22Rv1 (cell line): Measurements from ENCODE around the gene ADAMTS3.

Source experiments
- H3K27ac ChIP-seq: fragments of 450-650 bp; 2 replicates; pipeline ENCODE4 v1.5.1; 2017
- ZFX ChIP-seq: fragments of 450-650 bp; IDR thresholded peaks from 2 replicates; pipeline ENCODE4 v1.6.1; 2017; ENCODE audit warnings: antibody characterized with exemption, borderline replicate concordance
- TF ChIP-seq, protein P1 (sequence below): fragments of 450-650 bp; IDR thresholded peaks from 2 replicates; pipeline ENCODE4 v1.5.1; 2017; ENCODE audit warnings: mild to moderate bottlenecking

ADAMTS3 gene

DNA sequence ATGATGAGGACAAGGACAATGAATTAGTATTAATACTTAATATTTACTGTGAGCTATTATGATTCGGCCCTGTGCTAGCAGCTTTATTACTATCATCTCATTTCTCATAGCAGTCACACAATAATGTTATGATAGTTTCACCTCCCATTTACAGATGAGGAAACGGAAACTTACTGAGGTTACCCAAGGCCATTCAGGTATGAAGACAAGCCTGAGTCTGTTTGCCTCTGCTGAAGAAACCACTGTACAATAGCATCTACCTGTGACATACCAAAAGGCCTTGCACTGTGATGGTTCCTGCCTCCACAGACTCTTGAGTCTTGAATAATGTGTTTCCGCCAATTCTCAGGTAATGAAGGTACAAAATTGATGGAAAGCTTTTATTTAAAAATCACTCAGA lies 288.8 kb downstream of the ADAMTS3 start:
- TF ChIP-seq ZFX: no peak
- TF ChIP-seq, protein P1, sequence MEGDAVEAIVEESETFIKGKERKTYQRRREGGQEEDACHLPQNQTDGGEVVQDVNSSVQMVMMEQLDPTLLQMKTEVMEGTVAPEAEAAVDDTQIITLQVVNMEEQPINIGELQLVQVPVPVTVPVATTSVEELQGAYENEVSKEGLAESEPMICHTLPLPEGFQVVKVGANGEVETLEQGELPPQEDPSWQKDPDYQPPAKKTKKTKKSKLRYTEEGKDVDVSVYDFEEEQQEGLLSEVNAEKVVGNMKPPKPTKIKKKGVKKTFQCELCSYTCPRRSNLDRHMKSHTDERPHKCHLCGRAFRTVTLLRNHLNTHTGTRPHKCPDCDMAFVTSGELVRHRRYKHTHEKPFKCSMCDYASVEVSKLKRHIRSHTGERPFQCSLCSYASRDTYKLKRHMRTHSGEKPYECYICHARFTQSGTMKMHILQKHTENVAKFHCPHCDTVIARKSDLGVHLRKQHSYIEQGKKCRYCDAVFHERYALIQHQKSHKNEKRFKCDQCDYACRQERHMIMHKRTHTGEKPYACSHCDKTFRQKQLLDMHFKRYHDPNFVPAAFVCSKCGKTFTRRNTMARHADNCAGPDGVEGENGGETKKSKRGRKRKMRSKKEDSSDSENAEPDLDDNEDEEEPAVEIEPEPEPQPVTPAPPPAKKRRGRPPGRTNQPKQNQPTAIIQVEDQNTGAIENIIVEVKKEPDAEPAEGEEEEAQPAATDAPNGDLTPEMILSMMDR: no peak
- 0 out of 2 replicates have a peak overlapping the region, but pooled peaks have one; percentile 27 for H3K27ac ChIP-seq

DNA sequence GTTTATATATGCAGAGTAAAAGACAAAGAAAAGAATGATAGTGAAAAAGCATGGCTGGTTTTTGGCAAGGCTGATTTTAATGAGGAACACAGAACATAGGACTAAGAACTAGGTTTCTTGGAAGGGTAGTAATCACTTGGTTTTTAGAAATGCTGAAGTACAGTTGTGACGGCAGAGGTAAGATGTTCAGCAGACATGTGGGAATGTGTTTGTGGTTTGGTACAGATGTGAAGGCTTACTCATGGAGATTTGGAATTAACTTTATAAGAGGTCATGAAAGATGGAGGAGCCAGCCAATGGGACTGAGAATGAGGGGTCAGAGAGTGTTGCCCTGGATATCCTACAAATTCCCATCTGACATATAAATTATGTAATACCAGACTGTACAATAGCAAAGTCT lies 293.6 kb downstream of the ADAMTS3 start:
- no peak overlapping the region for H3K27ac ChIP-seq
- TF ChIP-seq, protein P1: no peak
- TF ChIP-seq ZFX: no peak

DNA sequence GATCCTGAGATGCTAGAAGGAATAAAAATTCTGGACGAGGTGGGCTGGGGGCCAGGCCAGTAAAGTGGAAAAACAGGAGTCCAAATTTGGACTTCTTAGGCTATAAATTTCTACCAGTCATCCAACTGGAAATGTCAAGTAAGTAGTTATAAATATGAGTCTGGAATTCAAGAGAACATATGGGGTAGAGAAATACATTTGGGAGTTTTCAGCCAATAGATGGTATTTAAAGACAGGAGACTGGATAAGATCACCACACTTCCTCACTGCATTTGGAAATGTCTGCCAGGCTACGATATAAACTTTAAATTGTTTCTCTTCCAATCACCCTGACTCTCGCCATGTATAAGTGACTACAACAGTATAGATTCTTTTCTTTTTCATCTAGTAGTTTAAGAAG lies 294.8 kb downstream of the ADAMTS3 start:
- TF ChIP-seq ZFX: no peak
- TF ChIP-seq, protein P1: no peak
- H3K27ac ChIP-seq: no peak overlapping the region

DNA sequence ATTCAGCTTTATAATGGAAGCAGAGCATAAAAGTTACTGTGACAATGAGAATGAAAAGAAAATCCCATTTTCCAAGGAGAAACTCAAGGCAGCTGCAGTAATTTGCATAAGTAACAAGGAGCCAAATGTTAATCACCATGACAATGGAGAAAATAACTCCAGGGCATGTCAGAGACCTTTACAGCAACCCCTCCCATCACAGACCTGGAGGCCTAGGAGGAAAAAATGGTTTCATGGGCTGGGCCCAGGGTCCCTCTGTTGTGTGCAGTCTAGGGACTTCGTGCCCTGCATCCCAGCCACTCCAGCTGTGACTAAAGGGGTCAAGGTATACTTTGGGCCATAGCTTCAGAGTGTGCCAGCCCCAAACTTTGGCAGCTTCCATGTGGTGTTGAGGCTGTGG lies 313.8 kb downstream of the ADAMTS3 start:
- TF ChIP-seq ZFX: no peak
- TF ChIP-seq, protein P1: no peak
- no peak overlapping the region for H3K27ac ChIP-seq

DNA sequence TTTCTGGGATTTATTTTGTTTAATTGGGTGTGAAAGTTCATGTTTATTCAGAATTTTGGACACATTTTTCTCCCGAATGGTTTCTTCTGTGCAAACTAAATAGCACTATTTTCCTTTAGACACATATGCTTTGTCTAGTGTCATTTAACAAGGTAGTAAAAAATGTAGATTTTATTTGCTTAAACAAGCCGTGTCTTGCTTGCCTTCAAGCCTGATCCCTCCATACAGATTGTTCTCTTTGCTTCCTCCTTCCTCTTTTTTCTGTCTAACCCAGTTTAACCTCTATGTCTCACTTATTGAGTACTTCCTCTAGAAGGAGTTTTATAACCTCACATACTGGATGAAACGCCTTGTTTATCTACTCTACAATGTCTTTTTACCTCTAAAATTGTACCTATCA lies 325.4 kb downstream of the ADAMTS3 start:
- H3K27ac ChIP-seq: no peak overlapping the region
- TF ChIP-seq, protein P1: no peak
- TF ChIP-seq ZFX: no peak

DNA sequence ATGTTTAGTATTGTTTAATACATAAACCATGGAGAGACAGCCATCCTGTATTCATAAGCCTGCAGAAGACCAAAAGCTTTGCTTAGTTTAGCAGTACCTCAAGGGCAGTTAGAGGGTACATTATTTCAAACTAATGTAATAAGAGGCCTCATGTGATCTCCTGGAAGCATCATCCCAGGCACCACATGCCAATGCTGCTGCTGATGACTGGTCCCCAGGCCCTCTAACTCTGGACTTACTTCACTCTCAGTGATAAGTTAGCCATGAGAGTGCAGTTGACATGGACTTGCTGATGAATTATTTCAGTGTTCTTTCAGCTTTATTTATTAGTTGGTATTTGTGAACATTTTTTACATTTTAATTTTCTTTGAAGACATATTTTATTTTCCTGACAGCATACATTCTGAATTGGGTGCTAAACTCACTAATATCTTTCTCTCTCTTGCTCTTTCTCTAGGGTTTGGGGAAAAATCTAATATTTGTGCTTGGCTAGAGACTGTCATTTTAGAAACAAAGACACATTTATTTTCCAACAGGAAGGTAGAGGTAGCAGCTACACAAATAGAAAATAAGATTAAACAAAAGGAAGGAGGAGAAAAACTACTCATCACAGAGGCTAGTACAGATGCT lies 329.4 kb downstream of the ADAMTS3 start:
- H3K27ac ChIP-seq: no peak overlapping the region
- TF ChIP-seq, protein P1: no peak
- no peak for TF ChIP-seq ZFX
